HTR-8/SVneo (cell line): ENCODE data around the gene LILRA2.
"Not testable (repeated sequence)": the region's sequence is repeated elsewhere in the genome, so short reads cannot be mapped to it uniquely, and the experiment has no call there.

Experiments
- DNase-seq: peaks from one replicate; pipeline ENCODE4 v3.0.0; 2011; ENCODE audit warnings: low spot score, mixed read lengths; ENCODE audit not compliant: insufficient read length
- FAIRE-seq: peaks from 2 replicates; lab custom pipeline; 2011; peaks lifted over from hg19 to GRCh38; lab: Jason Lieb, UNC

Gene LILRA2

GRCh38 chr19:54606891-54607784 lies 33.5 kb downstream of the LILRA2 start:
- FAIRE-seq = no peak
- DNase-seq = no peak

DNA sequence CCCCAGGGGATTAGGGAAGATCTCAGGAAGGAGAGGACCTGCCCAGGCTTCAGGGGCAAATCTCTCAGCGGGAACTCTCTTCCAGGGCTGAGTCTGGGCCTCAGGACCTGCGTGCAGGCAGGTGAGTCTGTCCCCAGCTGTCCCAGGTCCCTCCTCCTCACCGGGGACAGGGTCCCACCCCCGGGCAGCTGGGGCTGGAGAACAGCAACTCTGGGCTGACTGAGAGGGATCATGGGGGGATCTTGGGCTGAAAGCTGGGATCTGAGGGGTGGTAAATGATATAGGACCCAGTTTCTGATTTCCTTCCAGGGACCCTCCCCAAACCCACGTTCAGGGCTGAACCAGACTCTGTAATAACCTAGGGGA lies 34.2 kb downstream of the LILRA2 start:
- no peak for FAIRE-seq

DNA sequence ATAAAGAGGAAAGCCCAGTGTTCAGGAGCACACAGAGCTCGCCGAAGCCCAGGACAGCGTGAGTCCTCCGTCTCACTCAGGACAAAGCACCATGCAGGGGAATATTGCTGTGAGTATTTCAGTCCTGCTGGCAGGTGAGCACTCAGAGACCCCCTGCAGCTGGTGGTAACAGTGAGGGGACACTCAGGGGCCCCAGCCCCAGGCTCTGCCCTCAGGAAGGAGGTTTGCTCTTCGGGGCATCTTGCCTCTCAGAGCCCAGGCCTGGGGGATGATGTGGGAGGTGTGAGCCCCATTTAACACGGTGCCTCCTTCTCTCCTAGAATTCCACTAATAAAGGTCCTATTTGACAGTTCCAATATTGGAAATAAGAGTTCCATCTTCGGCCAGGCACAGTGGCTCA lies 34.6 kb downstream of the LILRA2 start:
- FAIRE-seq = no peak
- no peak for DNase-seq

More for the DNA sequence above, 34.2 kb downstream of the LILRA2 start:
- no peak for DNase-seq

GRCh38 chr19:54608792-54609191 lies 35.2 kb downstream of the LILRA2 start:
- DNase-seq = no peak
- no peak for FAIRE-seq

DNA sequence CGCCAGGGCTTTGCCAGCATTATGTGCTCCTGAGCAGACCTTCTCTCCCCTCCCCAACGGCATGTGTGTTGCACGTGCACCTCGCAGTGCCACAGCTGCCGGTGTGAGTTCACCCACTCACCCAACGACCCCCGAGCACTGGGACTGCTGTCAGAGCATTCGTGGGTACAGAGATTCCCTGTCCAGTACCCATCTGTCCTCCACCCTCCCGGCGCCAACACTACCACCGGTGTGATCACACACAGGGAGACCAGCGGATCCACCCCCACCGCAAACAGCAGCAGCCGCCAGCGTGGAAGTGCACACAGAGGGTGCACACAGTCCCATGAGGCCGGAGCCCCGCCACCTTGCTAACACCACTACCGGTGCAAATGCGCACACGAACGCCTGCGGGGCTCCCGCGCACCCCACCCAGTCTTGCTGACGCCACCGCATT lies 35.8 kb downstream of the LILRA2 start:
- DNase-seq (no peak), FAIRE-seq (no peak)

- DNase-seq (no peak), FAIRE-seq (no peak)
Observed at GRCh38 chr19:54612428-54612827, 38.8 kb downstream of the LILRA2 start.

DNA sequence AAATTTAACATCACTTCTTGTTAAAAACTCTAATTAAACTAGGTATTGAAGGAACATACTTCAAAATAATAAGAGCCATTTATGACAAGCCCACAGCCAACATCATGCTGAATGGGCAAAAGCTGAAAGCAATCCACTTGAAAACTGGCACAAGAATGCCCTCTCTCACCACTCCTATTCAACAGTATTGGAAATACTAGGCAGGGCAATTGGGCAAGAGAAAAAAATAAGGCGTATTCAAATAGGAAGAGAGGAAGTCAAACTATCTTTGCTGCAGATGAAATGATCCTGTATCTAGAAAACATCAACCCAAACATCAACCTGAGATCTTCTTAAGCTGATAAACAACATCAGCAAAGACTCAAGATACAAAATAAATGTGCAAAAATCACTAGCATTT lies 41.1 kb downstream of the LILRA2 start:
- FAIRE-seq (no peak), DNase-seq (no peak)

GRCh38 chr19:54616057-54616456 lies 42.5 kb downstream of the LILRA2 start:
- FAIRE-seq = no peak
- no peak for DNase-seq

GRCh38 chr19:54616821-54617560 lies 43.4 kb downstream of the LILRA2 start:
- FAIRE-seq (no peak), DNase-seq (no peak)

DNA sequence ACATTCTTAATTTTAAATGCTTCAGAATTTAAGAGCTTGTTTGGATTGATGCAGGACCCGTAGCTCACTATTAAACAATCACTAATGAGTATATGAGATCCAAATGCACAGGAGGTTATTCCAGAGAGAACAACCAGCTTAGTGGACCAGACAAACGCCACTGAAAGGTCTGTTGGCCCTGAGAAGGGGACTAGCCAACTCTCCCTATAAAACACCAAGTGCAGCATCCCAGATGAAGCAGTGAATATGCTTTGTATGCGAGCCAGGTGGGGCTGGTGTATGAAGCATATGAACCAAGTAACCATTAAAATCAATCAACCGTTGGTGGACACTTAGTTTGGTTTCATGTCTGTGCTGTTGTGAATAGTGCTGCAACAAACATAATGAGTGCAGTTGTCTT lies 46.9 kb downstream of the LILRA2 start:
- no peak for FAIRE-seq

DNA sequence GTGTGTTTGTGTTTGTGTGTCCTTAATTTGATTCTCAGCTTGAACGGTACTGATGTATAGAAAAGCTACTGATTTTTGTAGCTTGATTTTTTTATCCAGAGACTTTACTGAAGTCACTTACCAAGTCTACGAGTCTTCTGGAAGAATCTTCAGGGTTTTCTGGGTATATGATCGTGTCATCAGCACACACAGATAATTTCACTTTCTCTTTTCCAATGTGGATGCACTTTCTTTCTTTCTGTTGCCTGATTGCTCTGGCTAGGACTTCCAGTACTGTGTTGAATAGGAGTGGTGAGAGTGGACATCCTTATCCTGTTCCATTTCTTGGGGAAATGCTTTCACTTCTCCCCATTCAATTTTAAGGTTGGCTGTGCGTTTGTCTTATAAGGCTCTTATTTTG lies 48.8 kb downstream of the LILRA2 start:
- FAIRE-seq (no peak), DNase-seq (no peak)

More for the DNA sequence above, 46.9 kb downstream of the LILRA2 start:
- no peak for DNase-seq

- FAIRE-seq = not testable (repeated sequence)
Observed at GRCh38 chr19:54624234-54624633, 50.6 kb downstream of the LILRA2 start.

GRCh38 chr19:54624934-54625730 lies 51.5 kb downstream of the LILRA2 start:
- DNase-seq, FAIRE-seq: not testable (repeated sequence)

More at GRCh38 chr19:54624234-54624633, 50.6 kb downstream of the LILRA2 start:
- not testable (repeated sequence) for DNase-seq

DNA sequence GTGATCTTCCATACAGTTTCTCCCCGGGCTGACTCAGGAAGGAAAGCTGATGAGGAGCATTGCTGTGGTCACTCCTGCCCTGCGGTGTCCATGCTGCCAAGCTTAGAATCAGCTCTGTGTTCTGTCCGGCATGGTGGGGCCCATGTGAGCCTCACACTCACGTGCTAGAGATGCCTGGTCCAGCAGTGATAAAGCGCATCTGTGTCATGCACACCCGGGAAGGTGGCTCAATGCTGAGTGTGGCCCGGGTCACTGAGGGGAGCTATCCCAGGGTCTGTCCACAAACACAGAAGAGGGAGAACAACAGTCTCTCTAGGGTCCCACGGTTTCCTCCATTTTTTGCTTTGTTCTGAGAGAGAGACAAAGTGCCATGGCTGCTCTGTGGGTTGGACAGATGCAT lies 53.2 kb downstream of the LILRA2 start:
- FAIRE-seq = no peak
- DNase-seq = no peak

- DNase-seq, FAIRE-seq: not testable (repeated sequence)
Observed at GRCh38 chr19:54627912-54628311, 54.3 kb downstream of the LILRA2 start.

DNA sequence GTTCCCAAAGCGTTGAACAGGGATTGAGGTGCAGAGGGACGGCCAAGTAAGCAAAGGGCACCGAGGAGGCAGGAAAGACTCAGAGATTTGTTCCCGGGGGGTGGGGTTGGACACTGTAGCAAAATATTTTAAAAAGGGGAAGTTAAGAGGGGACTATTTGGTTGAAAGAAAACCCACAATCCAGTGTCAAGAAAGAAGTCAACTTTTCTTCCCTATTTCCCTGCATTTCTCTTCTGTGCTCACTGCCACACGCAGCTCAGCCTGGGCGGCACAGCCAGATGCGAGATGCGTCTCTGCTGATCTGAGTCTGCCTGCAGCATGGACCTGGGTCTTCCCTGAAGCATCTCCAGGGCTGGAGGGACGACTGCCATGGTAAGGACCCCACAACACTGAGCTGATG lies 56.7 kb downstream of the LILRA2 start, which contains the start of gene LILRB1:
Gene LILRB1, plus strand, starts transcription at position 223 of the 400 bp plus-strand sequence. CDS start 590 bp downstream, outside the sequence.
- DNase-seq, FAIRE-seq: not testable (repeated sequence)

GRCh38 chr19:54630782-54631181 lies 57.2 kb downstream of the LILRA2 start:
- DNase-seq (no peak), FAIRE-seq (no peak)

GRCh38 chr19:54631489-54632337 lies 58.1 kb downstream of the LILRA2 start:
- not testable (repeated sequence) for DNase-seq, FAIRE-seq

GRCh38 chr19:54632517-54632916 lies 58.9 kb downstream of the LILRA2 start:
- DNase-seq, FAIRE-seq: not testable (repeated sequence)
